A549 (cell line): ENCODE results near the gene EYA3.

ENCODE experiments used
- BCL3 ChIP-seq: fragments of >200 bp; sonication (Bioruptor Twin); formaldehyde crosslinking; IDR thresholded peaks from 3 replicates; pipeline ENCODE4 v1.6.1; 2016
- CTCF ChIP-seq: fragments of >200 bp; sonication (Bioruptor Twin); formaldehyde crosslinking; IDR thresholded peaks from 3 replicates; pipeline ENCODE4 v1.5.1; 2016
- EHMT2 ChIP-seq: fragments of 200-600 bp; sonication (generic); IDR thresholded peaks from 2 replicates; pipeline ENCODE4 v1.6.1; 2016; ENCODE audit warnings: antibody characterized with exemption, low read depth, mild to moderate bottlenecking, moderate library complexity
- KDM1A ChIP-seq: fragments of 200-600 bp; sonication (generic); IDR thresholded peaks from 2 replicates; pipeline ENCODE4 v1.6.1; 2016; ENCODE audit warnings: low read depth, mild to moderate bottlenecking
- MYC ChIP-seq: IDR thresholded peaks from 2 replicates; pipeline ENCODE4 v1.6.1; 2012; ENCODE audit warnings: mild to moderate bottlenecking, inconsistent platforms, low read length, improper control_type of control experiment, borderline replicate concordance
- POLR2A ChIP-seq: IDR thresholded peaks from 2 replicates; pipeline ENCODE4 v1.6.1; 2012; ENCODE audit warnings: mild to moderate bottlenecking, low read length
- TP53 ChIP-seq: fragments of 250-450 bp; sonication (Bioruptor Pico); IDR thresholded peaks from 2 replicates; pipeline ENCODE4 v1.5.0; 2021; ENCODE audit warnings: mild to moderate bottlenecking, moderate library complexity
- TF ChIP-seq, protein P1 (sequence below): fragments of 250-450 bp; sonication (Bioruptor Pico); IDR thresholded peaks from 2 replicates; pipeline ENCODE4 v1.5.0; 2020; ENCODE audit warnings: low read depth, mild to moderate bottlenecking, moderate library complexity

GRCh38 chr1:27937524-27937836, 150.9 kb downstream of the EYA3 start:
- TF ChIP-seq, protein P1, sequence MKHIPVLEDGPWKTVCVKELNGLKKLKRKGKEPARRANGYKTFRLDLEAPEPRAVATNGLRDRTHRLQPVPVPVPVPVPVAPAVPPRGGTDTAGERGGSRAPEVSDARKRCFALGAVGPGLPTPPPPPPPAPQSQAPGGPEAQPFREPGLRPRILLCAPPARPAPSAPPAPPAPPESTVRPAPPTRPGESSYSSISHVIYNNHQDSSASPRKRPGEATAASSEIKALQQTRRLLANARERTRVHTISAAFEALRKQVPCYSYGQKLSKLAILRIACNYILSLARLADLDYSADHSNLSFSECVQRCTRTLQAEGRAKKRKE: no peak
- TF ChIP-seq CTCF (no peak), POLR2A (no peak), TP53 (CRISPR knock-in tag) (no peak), EHMT2 (no peak), MYC (no peak), BCL3 (no peak), KDM1A (no peak)
